GM18858 (cell line): Measurements from ENCODE around the gene KIF1B.
"Not testable (repeated sequence)": the region's sequence is repeated elsewhere in the genome, so short reads cannot be mapped to it uniquely, and the experiment has no call there.

Experiments used
- ATAC-seq: cut with Tn5 transposase; IDR thresholded peaks from one replicate; pipeline ENCODE4 v1.9.1; 2021; ENCODE audit not compliant: unreplicated experiment

The KIF1B gene

GRCh38 chr1:10424651-10425050 is 214.3 kb downstream of the KIF1B start:
- ATAC-seq, result no peak

GRCh38 chr1:10425826-10426534 is 215.6 kb downstream of the KIF1B start:
- ATAC-seq, result not testable (repeated sequence)

GRCh38 chr1:10426535-10426848 is 216.1 kb downstream of the KIF1B start:
- ATAC-seq, result not testable (repeated sequence)

- no peak for ATAC-seq
Measured at GRCh38 chr1:10428984-10429383, 218.6 kb downstream of the KIF1B start.

GRCh38 chr1:10429868-10430215 is 219.5 kb downstream of the KIF1B start:
- no peak for ATAC-seq

GRCh38 chr1:10430216-10431069 is 220.1 kb downstream of the KIF1B start, which contains the start of gene CENPS:
Gene CENPS, plus strand, starts transcription at chr1:10430433. Its CDS starts 85 bp downstream, at chr1:10430518.
- no peak for ATAC-seq
